ENCODE measurements around the gene DLEC1.

The DLEC1 gene

DNA sequence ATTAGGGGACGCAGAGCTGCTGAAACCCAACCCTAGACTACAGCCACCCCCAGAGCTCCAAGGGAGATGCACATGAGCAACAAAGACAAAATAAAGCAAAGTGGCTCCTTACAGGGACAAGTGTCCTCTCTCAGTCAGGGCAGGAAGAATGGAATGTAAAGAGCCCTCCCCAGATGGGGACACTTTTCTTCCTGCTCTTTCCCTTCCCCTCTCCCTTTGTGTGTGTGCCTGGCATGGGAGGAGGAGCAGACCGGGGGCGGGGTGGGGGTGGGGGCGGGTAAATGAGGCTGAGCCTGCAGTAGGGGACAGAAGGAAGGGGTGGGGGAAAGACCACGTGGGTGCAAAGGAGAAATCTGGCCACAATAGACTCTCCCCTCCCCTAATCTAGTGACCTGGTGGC is 60.5 kb downstream of the DLEC1 start:
- no peaks in the 10 kb centered on the region for H3K27me3 ChIP-seq (ENCODE audit: control insufficient read depth, insufficient read depth, low read length)
- 0 out of 2 replicates have a peak overlapping the region, but pooled peaks have one; percentile 22 for H3K4me3 ChIP-seq (ENCODE audit: low read depth, low read length)
- no peak overlapping the region for H3K9ac ChIP-seq (ENCODE audit: low read length)
- H3K4me1 ChIP-seq (ENCODE audit: control insufficient read depth, insufficient read depth, low read length), result peaks cover 38% of the 10 kb centered on the region
- H3K9me3 ChIP-seq (ENCODE audit: control insufficient read depth, insufficient read depth, low read depth, low read length), result no peaks in the 10 kb centered on the region
- no peak overlapping the region for H3K27ac ChIP-seq (ENCODE audit: low read depth, low read length)
- H3K36me3 ChIP-seq (ENCODE audit: control insufficient read depth, insufficient read depth, low read length), result no peaks in the 10 kb centered on the region

DNA sequence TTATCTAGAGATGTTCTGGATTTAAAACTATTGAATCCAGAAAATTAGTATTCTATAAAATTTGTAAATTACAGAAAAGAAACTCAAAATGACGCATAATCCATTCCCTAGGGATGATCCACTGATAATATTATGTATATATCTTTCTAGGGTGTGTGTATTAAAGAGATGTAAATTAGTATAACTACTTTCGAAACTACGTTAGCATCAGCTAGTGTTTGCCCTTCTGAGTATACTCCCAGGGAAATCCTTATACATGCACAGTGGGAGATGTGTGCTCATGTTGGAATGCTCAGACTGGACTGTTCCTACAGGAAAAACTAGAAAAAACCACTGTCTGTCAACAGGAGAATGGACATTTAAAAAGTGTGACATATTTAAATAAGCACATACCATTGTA is 61.5 kb downstream of the DLEC1 start:
- H3K27ac ChIP-seq (ENCODE audit: low read depth, low read length), result no peak overlapping the region
- 0 out of 2 replicates have a peak, but pooled peaks cover 2% of the 10 kb centered on the region for H3K9me3 ChIP-seq (ENCODE audit: control insufficient read depth, insufficient read depth, low read depth, low read length)
- H3K27me3 ChIP-seq (ENCODE audit: control insufficient read depth, insufficient read depth, low read length), result no peaks in the 10 kb centered on the region
- no peaks in the 10 kb centered on the region for H3K36me3 ChIP-seq (ENCODE audit: control insufficient read depth, insufficient read depth, low read length)
- peaks cover 38% of the 10 kb centered on the region for H3K4me1 ChIP-seq (ENCODE audit: control insufficient read depth, insufficient read depth, low read length)
- no peak overlapping the region for H3K4me3 ChIP-seq (ENCODE audit: low read depth, low read length)
- H3K9ac ChIP-seq (ENCODE audit: low read length), result no peak overlapping the region

DNA sequence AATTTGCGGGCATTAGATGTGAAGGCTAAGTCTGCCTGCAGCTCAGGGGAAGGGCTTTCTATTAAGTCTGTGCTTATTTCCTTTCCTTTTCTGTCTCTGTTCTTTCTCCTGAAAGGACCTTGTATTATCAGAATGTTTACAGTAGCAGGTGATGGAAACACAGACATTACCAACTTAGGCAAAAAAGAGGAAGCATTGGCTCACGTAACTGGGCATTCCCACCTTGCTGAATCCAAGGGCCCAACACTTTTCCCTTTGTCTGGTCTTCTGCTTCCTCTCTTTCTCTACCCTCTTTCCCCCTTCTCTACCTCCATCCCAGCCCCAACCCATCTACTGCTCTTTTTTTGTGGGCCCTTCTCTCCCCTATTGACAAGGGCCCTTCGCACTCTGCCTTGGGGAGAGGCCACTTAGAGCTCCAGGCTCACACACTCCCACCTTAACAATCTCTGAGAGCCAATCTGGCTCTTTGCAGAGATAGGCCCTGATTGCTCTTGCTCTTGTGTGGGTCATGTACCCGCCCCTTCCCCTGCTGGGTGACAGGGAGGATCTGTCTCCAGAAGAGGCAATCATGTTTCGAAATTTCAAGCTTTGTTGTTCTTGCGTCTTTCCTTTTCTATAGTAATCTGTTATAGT is 62.9 kb downstream of the DLEC1 start:
- Histone ChIP-seq H3K4me3 (ENCODE audit: low read depth, low read length) (no peak overlapping the region), H3K27ac (ENCODE audit: low read depth, low read length) (no peak overlapping the region), H3K4me1 (ENCODE audit: control insufficient read depth, insufficient read depth, low read length) (peaks cover 38% of the 10 kb centered on the region), H3K36me3 (ENCODE audit: control insufficient read depth, insufficient read depth, low read length) (no peaks in the 10 kb centered on the region), H3K9me3 (ENCODE audit: control insufficient read depth, insufficient read depth, low read depth, low read length) (peaks cover 3% of the 10 kb centered on the region; the same call in 1 of the 2 replicates), H3K9ac (ENCODE audit: low read length) (no peak overlapping the region), H3K27me3 (ENCODE audit: control insufficient read depth, insufficient read depth, low read length) (no peaks in the 10 kb centered on the region)

DNA sequence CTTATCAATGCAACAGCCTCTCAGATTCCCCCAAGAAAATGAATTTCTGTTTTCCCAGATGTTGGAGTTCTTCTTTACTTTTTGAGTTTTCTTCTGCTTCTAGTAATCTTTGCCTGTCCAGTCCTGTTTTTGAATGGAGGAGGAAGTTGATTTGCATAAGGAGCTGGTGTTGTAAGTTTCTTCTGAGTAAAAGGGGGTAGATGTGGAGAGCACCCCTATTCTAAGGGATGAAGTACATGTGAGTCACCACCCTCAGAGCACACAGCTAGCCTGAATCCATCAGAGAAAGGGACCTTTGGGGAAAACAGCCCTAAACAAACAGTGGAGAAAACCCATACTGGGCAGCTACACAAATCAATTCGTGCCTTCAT is 63.4 kb downstream of the DLEC1 start:
- Histone ChIP-seq H3K27me3 (ENCODE audit: control insufficient read depth, insufficient read depth, low read length) (no peaks in the 10 kb centered on the region), H3K9ac (ENCODE audit: low read length) (no peak overlapping the region), H3K4me3 (ENCODE audit: low read depth, low read length) (no peak overlapping the region), H3K27ac (ENCODE audit: low read depth, low read length) (no peak overlapping the region), H3K9me3 (ENCODE audit: control insufficient read depth, insufficient read depth, low read depth, low read length) (peaks cover 3% of the 10 kb centered on the region; the same call in 1 of the 2 replicates), H3K36me3 (ENCODE audit: control insufficient read depth, insufficient read depth, low read length) (no peaks in the 10 kb centered on the region), H3K4me1 (ENCODE audit: control insufficient read depth, insufficient read depth, low read length) (peaks cover 38% of the 10 kb centered on the region)

DNA sequence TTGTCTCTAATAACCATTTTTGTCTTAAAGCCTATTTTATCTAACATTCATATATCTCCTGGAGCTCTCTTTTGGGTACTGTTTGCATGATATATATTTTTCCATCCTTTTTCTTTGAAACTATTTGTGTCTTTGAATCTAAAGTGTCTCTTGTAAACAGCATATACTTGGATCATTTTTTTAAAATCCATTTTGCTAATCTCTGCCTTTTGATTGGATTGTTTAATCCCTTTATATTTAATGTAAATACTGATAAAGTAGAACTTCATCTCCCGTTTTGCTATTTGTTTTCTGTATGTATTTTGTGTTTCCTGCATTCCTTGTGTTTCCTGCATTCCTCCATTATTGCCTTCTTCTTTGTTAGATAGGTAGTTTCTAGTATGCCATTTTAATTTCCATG is 66.5 kb downstream of the DLEC1 start:
- no peak overlapping the region for H3K27ac ChIP-seq (ENCODE audit: low read depth, low read length)
- H3K27me3 ChIP-seq (ENCODE audit: control insufficient read depth, insufficient read depth, low read length), result no peaks in the 10 kb centered on the region
- H3K36me3 ChIP-seq (ENCODE audit: control insufficient read depth, insufficient read depth, low read length), result no peaks in the 10 kb centered on the region
- H3K4me3 ChIP-seq (ENCODE audit: low read depth, low read length), result no peak overlapping the region
- H3K4me1 ChIP-seq (ENCODE audit: control insufficient read depth, insufficient read depth, low read length), result peaks cover 15% of the 10 kb centered on the region
- peaks cover 3% of the 10 kb centered on the region; the same call in 1 of the 2 replicates for H3K9me3 ChIP-seq (ENCODE audit: control insufficient read depth, insufficient read depth, low read depth, low read length)
- H3K9ac ChIP-seq (ENCODE audit: low read length), result no peak overlapping the region

DNA sequence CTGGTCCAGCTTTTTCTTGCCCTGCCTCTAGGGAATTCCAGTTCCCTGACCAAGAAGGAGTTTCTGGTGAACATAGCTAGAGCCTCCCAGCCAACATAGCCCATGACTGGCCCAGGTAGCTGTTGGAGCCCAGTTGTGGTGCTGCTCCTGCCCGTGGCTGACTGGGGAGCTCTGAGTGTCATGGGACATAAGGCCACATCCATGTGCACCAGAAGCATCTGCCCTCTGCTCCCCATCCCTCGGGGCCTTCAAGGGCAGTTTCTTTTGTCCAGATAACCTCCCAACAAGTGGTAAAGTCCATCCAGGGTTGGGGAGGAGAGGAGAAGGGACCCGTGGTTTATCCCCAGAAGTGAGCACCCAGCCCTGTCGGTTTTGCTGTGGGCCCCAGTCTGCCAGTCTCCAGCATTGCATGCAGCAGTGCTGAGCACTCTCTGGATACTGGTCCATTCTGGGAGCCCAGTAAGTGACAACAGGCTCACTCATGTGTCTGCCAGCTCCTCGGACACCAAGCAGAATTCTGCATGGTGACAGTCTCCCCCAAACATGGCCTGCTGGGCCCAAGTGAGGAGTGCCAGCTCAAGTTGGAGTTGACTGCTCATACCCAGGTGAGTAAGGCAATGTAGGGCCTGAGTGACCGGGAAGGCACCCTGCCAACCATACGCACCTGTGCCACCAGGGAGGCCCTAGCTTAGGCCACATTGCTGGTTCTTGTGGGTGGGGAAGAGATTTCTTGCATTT is 69.1 kb downstream of the DLEC1 start:
- peaks cover 3% of the 10 kb centered on the region; the same call in 1 of the 2 replicates for H3K9me3 ChIP-seq (ENCODE audit: control insufficient read depth, insufficient read depth, low read depth, low read length)
- no peak overlapping the region for H3K27ac ChIP-seq (ENCODE audit: low read depth, low read length)
- H3K4me3 ChIP-seq (ENCODE audit: low read depth, low read length), result no peak overlapping the region
- H3K36me3 ChIP-seq (ENCODE audit: control insufficient read depth, insufficient read depth, low read length), result no peaks in the 10 kb centered on the region
- H3K4me1 ChIP-seq (ENCODE audit: control insufficient read depth, insufficient read depth, low read length), result no peaks in the 10 kb centered on the region
- no peaks in the 10 kb centered on the region for H3K27me3 ChIP-seq (ENCODE audit: control insufficient read depth, insufficient read depth, low read length)
- H3K9ac ChIP-seq (ENCODE audit: low read length), result no peak overlapping the region

DNA sequence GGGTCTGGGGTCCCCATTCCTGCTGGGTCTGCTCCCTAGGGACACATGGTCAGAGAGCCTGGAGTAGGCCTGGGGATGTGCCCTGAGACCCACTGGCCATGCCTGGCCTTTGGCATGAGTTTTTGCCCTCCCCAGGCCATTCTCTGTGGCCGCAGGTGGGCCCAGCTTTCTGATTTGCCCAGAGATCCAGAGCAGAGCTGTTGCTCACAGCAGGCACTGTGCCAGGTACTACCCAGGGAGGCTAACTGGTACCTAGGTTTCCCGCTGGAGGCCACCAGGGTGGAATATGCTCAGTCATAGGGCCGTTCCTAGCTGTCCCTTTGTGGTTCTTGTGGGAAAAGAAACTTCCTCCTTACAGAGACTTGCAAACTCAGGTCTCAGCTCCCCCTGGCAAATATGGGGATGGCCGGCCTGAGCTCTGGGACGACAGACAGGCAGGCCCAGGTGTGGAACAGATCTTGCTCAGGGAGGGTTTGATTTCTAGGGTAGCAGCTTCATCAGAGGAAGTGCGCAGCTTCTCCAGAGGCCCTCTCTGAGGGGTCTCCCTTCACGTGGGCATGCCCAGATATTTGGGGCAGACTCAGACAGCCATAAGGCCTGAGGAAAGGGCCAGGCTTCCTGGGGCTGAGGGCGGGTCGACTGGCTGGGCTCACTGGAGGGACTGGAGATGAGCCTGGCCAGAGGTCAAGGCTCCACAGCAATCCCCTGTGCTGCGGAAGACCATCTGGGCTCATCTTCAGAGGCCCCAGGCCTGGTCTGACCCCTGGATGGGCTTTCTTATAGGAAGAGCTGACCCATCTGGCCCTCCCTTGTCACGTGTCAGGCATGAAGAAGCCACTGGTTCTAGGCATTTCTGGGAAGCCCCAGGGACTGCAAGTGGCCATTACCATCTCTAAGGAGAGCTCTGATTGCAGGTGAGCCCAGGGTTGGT is 69.9 kb downstream of the DLEC1 start:
- Histone ChIP-seq H3K9me3 (ENCODE audit: control insufficient read depth, insufficient read depth, low read depth, low read length) (peaks cover 3% of the 10 kb centered on the region; the same call in 1 of the 2 replicates), H3K27me3 (ENCODE audit: control insufficient read depth, insufficient read depth, low read length) (no peaks in the 10 kb centered on the region), H3K4me3 (ENCODE audit: low read depth, low read length) (no peak overlapping the region), H3K9ac (ENCODE audit: low read length) (no peak overlapping the region), H3K36me3 (ENCODE audit: control insufficient read depth, insufficient read depth, low read length) (no peaks in the 10 kb centered on the region), H3K4me1 (ENCODE audit: control insufficient read depth, insufficient read depth, low read length) (no peaks in the 10 kb centered on the region), H3K27ac (ENCODE audit: low read depth, low read length) (no peak overlapping the region)

DNA sequence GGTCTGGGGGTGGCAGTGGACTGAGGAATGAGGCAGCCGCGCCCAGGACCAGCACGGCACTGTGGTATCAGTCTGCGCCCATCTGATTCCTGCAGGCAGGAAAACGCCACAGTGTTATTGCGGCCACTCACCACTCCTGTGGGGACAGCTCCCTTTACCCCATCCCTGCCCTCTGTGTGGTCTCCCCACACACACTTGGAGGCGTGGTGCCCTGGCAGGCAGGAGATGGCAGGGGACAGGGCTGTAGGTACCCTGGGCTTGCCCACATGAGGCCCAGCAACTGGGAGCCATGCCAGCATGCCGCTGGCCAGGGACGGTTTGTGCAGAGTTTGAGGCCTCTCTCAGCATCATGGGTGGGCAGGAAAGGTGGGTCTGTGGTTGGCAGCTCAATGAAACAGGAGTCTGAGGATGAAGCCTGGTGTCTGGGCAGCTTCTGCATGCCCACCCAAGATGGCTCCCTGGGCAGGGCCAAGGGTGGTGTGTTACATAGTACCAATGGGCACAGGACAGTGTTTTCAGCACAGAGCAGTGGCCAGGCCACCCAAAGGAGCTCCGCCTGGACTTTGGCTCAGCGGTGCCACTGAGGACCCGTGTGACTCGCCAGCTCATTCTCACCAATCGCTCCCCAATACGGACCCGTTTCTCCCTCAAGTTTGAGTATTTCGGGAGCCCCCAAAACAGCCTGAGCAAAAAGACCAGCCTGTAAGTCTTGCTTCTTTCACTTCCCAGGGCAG is 70.7 kb downstream of the DLEC1 start:
- Histone ChIP-seq H3K27me3 (ENCODE audit: control insufficient read depth, insufficient read depth, low read length) (no peaks in the 10 kb centered on the region), H3K9me3 (ENCODE audit: control insufficient read depth, insufficient read depth, low read depth, low read length) (peaks cover 3% of the 10 kb centered on the region; the same call in 1 of the 2 replicates), H3K27ac (ENCODE audit: low read depth, low read length) (no peak overlapping the region), H3K4me3 (ENCODE audit: low read depth, low read length) (no peak overlapping the region), H3K9ac (ENCODE audit: low read length) (no peak overlapping the region), H3K36me3 (ENCODE audit: control insufficient read depth, insufficient read depth, low read length) (no peaks in the 10 kb centered on the region), H3K4me1 (ENCODE audit: control insufficient read depth, insufficient read depth, low read length) (no peaks in the 10 kb centered on the region)

DNA sequence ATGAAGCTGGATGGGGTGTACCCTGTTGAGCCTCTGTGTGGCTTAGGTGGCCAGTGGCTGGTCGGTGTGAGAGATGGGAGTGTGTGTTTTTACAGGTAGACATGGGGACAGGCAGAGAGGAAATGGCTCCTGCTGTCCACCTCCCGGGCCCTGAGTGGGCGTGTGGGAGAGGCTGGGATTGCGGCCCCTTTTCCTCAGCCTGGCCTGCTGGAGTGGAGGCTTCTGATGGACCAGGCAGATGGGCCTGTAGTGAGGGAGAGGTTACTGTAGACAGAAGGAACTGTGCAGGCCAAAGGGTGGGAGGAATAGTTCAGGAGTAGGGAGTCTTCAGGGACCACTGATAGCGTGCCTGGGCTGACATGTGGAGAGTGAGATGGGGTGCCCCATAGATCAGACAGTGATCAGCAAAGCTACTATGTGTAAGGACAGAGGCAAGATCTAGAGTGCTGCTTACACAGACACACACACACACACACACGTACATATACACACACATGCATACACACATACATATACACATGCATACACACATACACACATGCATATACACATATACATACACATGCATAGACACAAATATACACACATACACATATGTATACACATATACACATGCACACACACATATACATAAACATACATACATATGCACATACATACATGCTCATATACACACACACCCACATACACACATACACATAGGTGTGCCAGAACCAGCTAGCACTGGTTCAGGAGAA is 71.5 kb downstream of the DLEC1 start:
- no peak overlapping the region for H3K9ac ChIP-seq (ENCODE audit: low read length)
- no peak overlapping the region for H3K4me3 ChIP-seq (ENCODE audit: low read depth, low read length)
- peaks cover 2% of the 10 kb centered on the region; the same call in 1 of the 2 replicates for H3K9me3 ChIP-seq (ENCODE audit: control insufficient read depth, insufficient read depth, low read depth, low read length)
- H3K27me3 ChIP-seq (ENCODE audit: control insufficient read depth, insufficient read depth, low read length), result no peaks in the 10 kb centered on the region
- H3K36me3 ChIP-seq (ENCODE audit: control insufficient read depth, insufficient read depth, low read length), result no peaks in the 10 kb centered on the region
- no peak overlapping the region for H3K27ac ChIP-seq (ENCODE audit: low read depth, low read length)
- H3K4me1 ChIP-seq (ENCODE audit: control insufficient read depth, insufficient read depth, low read length), result no peaks in the 10 kb centered on the region

DNA sequence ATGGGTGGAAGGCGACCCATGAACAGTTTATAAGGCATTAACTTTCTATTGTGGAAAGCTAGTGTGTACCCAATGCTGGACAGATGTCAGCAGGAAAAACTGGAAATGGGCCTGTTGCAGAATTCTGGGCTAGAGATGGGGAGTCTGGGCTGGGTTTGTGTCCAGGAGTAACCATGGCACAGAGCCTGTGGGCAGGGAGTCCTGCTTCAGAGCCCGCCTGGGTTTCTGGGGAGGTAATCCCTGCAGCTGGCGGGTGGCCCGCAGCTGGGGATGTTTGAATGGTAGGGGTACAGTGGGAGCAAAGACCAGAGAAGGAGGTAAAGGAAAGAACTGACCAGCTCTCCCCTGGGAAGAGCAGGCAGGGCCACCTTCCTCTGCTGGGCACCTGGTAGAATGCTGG is 72.2 kb downstream of the DLEC1 start:
- H3K27me3 ChIP-seq (ENCODE audit: control insufficient read depth, insufficient read depth, low read length), result no peaks in the 10 kb centered on the region
- no peak overlapping the region for H3K4me3 ChIP-seq (ENCODE audit: low read depth, low read length)
- H3K36me3 ChIP-seq (ENCODE audit: control insufficient read depth, insufficient read depth, low read length), result no peaks in the 10 kb centered on the region
- no peaks in the 10 kb centered on the region for H3K4me1 ChIP-seq (ENCODE audit: control insufficient read depth, insufficient read depth, low read length)
- H3K9ac ChIP-seq (ENCODE audit: low read length), result no peak overlapping the region
- no peak overlapping the region for H3K27ac ChIP-seq (ENCODE audit: low read depth, low read length)
- no peaks in the 10 kb centered on the region; the same call in 1 of the 2 replicates for H3K9me3 ChIP-seq (ENCODE audit: control insufficient read depth, insufficient read depth, low read depth, low read length)
